Fibroblast of lung (primary cell): ENCODE results near the gene CCDC78. TPM values are rescaled to one million over a fixed set of nuclear protein-coding genes. Genes with fewer than 3 reads are reported as not detected.

Source experiments
- DNase-seq, 2 donors: peaks; one replicate each; pipeline versions ENCODE4 v3.0.0 to v3.0.0-alpha.2; 2010; ENCODE audit warnings: low read depth in 2 of 2
- H2AFZ ChIP-seq: 2 replicates; pipeline ENCODE4 v1.5.1; 2012; ENCODE audit warnings: low read length, control low read depth, inconsistent platforms
- H3K27ac ChIP-seq: 2 replicates; pipeline ENCODE4 v1.5.1; 2011; ENCODE audit warnings: low read length, control low read depth; ENCODE audit not compliant: insufficient read depth
- H3K27me3 ChIP-seq: 2 replicates; pipeline ENCODE4 v1.5.1; 2011; ENCODE audit warnings: mild to moderate bottlenecking, low read length; ENCODE audit not compliant: control insufficient read depth, insufficient read depth
- H3K36me3 ChIP-seq: 2 replicates; pipeline ENCODE4 v1.5.1; 2011; ENCODE audit warnings: low read length; ENCODE audit not compliant: control insufficient read depth, insufficient read depth
- H3K4me1 ChIP-seq: 2 replicates; pipeline ENCODE4 v1.5.1; 2011; ENCODE audit warnings: low read length; ENCODE audit not compliant: control insufficient read depth, insufficient read depth; ENCODE audit errors: extremely low read depth
- H3K4me2 ChIP-seq: 2 replicates; pipeline ENCODE4 v1.5.1; 2011; ENCODE audit warnings: low read length, control low read depth; ENCODE audit not compliant: insufficient read depth; ENCODE audit errors: extremely low read depth
- H3K4me3 ChIP-seq, 4 experiments: fragments of 200-600 bp in 1 of 4; sonication (generic) in 1 of 4; replicated peaks in 1 of 4; 2 replicates each; pipeline ENCODE4 v1.5.1; 2011 to 2016; ENCODE audit warnings: low read length in 4 of 4, low read depth in 3 of 4, mild to moderate bottlenecking in 3 of 4, control low read depth in 2 of 4, inconsistent platforms in 1 of 4, mixed read lengths in 1 of 4; ENCODE audit not compliant: insufficient read depth in 1 of 4; ENCODE audit errors: control extremely low read depth in 1 of 4
- H3K79me2 ChIP-seq: 2 replicates; pipeline ENCODE4 v1.5.1; 2012; ENCODE audit warnings: mild to moderate bottlenecking, low read length, inconsistent platforms; ENCODE audit not compliant: control insufficient read depth, insufficient read depth
- H3K9ac ChIP-seq: 2 replicates; pipeline ENCODE4 v1.5.1; 2011; ENCODE audit warnings: mild to moderate bottlenecking, low read length, control low read depth; ENCODE audit not compliant: insufficient read depth
- H3K9me3 ChIP-seq: 2 replicates; pipeline ENCODE4 v1.5.1; 2012; ENCODE audit warnings: low read depth, low read length; ENCODE audit not compliant: control insufficient read depth, insufficient read depth
- H4K20me1 ChIP-seq: 2 replicates; pipeline ENCODE4 v1.5.1; 2011; ENCODE audit warnings: low read length; ENCODE audit not compliant: control insufficient read depth, insufficient read depth; ENCODE audit errors: extremely low read depth
- EZH2 ChIP-seq: IDR thresholded peaks from 2 replicates; pipeline ENCODE4 v1.5.1; 2012; ENCODE audit warnings: low read length, control low read depth, mild to moderate bottlenecking; ENCODE audit errors: missing control alignments
- polyA plus RNA-seq, 2 donors: library from polyadenylated mRNA; depleted of rRNA in 1 of 2; stranded (reverse) in 1 of 2; unstranded in 1 of 2; fragments of >200 nt; gene quantifications; 2 replicates each; pipeline ENCODE4 v1.2.1, GENCODE V29; 2011 to 2012; ENCODE audit warnings: missing spikeins in 1 of 2
- total RNA-seq: library from RNA; depleted of rRNA; stranded (reverse); fragments of >200 nt; gene quantifications from 2 replicates; pipeline ENCODE4 v1.2.1, GENCODE V29; 2014
- TF ChIP-seq, protein P1 (sequence below), 2 donors: IDR thresholded peaks in 1 of 2; conservative IDR thresholded peaks in 1 of 2; 1 replicate in 1 of 2; 2 replicates in 1 of 2; pipeline ENCODE4 v1.5.1; 2011 to 2012; ENCODE audit warnings: low read length in 2 of 2, control low read depth in 1 of 2, inconsistent platforms in 1 of 2, low read depth in 1 of 2, mild to moderate bottlenecking in 1 of 2

The CCDC78 gene
- total and polyA plus RNA-seq, 2 donors (not counting 1 experiment from before 2014, with no cell fraction given), result 0.50 to 1.8 TPM

DNA sequence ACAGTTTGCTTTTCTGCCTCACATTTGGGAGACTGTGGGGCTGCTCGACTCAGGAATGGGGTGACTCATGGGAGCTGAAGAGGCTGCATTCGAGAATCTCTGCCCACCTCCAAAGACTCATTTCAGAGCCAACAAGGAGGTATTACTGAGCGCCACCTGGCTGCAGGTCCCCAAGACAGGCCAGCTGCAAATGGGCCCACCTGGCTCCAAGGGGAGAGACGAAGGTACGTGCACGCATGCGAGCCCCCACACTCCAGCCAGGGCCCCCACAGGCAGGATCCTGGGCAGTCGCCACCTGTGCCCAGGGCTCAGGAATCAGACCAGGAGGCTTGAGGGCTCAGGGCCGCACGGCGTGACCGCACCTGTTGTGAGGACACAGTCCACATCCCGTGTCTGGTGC lies 6.7 kb upstream of the CCDC78 start:
- Histone ChIP-seq H3K4me2 (no peak overlapping the region), H3K4me3 (no peak overlapping the region), H3K79me2 (no peaks in the 10 kb centered on the region), H3K36me3 (peaks cover 30% of the 10 kb centered on the region), H3K9me3 (no peaks in the 10 kb centered on the region), H3K27me3 (no peaks in the 10 kb centered on the region), H2AFZ (no peak overlapping the region), H4K20me1 (no peaks in the 10 kb centered on the region), H3K9ac (no peak overlapping the region), H3K4me1 (no peaks in the 10 kb centered on the region), H3K27ac (no peak overlapping the region)
- DNase-seq, result peak in 1 of 2 donors; percentile 32
- TF ChIP-seq, protein P1, sequence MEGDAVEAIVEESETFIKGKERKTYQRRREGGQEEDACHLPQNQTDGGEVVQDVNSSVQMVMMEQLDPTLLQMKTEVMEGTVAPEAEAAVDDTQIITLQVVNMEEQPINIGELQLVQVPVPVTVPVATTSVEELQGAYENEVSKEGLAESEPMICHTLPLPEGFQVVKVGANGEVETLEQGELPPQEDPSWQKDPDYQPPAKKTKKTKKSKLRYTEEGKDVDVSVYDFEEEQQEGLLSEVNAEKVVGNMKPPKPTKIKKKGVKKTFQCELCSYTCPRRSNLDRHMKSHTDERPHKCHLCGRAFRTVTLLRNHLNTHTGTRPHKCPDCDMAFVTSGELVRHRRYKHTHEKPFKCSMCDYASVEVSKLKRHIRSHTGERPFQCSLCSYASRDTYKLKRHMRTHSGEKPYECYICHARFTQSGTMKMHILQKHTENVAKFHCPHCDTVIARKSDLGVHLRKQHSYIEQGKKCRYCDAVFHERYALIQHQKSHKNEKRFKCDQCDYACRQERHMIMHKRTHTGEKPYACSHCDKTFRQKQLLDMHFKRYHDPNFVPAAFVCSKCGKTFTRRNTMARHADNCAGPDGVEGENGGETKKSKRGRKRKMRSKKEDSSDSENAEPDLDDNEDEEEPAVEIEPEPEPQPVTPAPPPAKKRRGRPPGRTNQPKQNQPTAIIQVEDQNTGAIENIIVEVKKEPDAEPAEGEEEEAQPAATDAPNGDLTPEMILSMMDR (conservative IDR thresholded peaks at IDR 0.05 in 1 of 2, IDR thresholded peaks at IDR 0.05 in 1 of 2; ENCODE audit: low read depth in 1 of 2, low read length in 2 of 2), result no peak
- no peak for TF ChIP-seq EZH2

DNA sequence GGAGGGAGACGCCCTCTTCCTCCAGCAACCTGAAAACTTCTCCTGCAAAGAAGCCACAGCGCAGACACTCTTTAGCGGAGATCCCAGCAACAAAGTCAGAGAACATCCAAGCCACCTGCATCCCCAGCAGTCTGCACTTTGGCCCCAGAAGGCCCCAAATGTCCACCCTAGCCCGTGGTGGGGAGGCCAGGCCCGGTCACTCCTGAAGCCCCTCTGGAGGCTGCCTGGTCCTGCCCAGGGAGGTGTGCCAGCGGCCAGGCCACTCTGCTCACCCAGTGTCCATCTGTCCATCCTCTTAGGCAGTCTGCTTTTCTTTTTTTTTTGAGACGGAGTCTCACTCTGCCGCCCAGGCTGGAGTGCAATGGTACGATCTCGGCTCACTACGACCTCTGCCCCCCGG lies 6.1 kb upstream of the CCDC78 start:
- Histone ChIP-seq H2AFZ (no peak overlapping the region), H3K4me1 (no peaks in the 10 kb centered on the region), H3K27ac (no peak overlapping the region), H3K4me2 (no peak overlapping the region), H3K36me3 (peaks cover 29% of the 10 kb centered on the region), H3K27me3 (no peaks in the 10 kb centered on the region), H3K9ac (no peak overlapping the region), H3K4me3 (no peak overlapping the region), H4K20me1 (no peaks in the 10 kb centered on the region), H3K9me3 (no peaks in the 10 kb centered on the region), H3K79me2 (no peaks in the 10 kb centered on the region)
- no peak for TF ChIP-seq EZH2
- TF ChIP-seq, protein P1 (conservative IDR thresholded peaks at IDR 0.05 in 1 of 2, IDR thresholded peaks at IDR 0.05 in 1 of 2; ENCODE audit: low read depth in 1 of 2, low read length in 2 of 2), result no peak
- DNase-seq, result no peak

GRCh38 chr16:730666-731509 lies 4.6 kb upstream of the CCDC78 start:
- H3K4me1 ChIP-seq, result no peaks in the 10 kb centered on the region
- no peaks in the 10 kb centered on the region for H4K20me1 ChIP-seq
- H3K4me3 ChIP-seq, result no peak overlapping the region
- no peak overlapping the region for H2AFZ ChIP-seq
- TF ChIP-seq EZH2, result no peak
- TF ChIP-seq, protein P1 (conservative IDR thresholded peaks at IDR 0.05 in 1 of 2, IDR thresholded peaks at IDR 0.05 in 1 of 2; ENCODE audit: low read depth in 1 of 2, low read length in 2 of 2), result no peak
- H3K9ac ChIP-seq, result no peak overlapping the region
- peaks cover 21% of the 10 kb centered on the region for H3K36me3 ChIP-seq
- no peak for DNase-seq
- H3K79me2 ChIP-seq, result no peaks in the 10 kb centered on the region
- H3K27me3 ChIP-seq, result no peaks in the 10 kb centered on the region
- H3K4me2 ChIP-seq, result no peak overlapping the region
- H3K9me3 ChIP-seq, result no peaks in the 10 kb centered on the region
- no peak overlapping the region for H3K27ac ChIP-seq
